Lung (tissue), 12 donors: ENCODE measurements around the gene SDHAF1. TPM values are rescaled to one million over a fixed set of nuclear protein-coding genes. Genes with fewer than 3 reads are reported as not detected.

Experiments
- ATAC-seq: fragments of 200-7000 bp; cut with Tn5 transposase; one replicate; pipeline ENCODE4 v1.9.1; 2020; ENCODE audit warnings: moderate number of reproducible peaks; ENCODE audit not compliant: insufficient read depth, low FRiP score
- DNase-seq, 3 donors: peaks; one replicate each; pipeline ENCODE4 v3.0.0-alpha.2; 2013 to 2017
- H3K27ac ChIP-seq, 2 donors: one replicate each; pipeline ENCODE4 v1.5.1; 2013; ENCODE audit warnings: mild to moderate bottlenecking in 2 of 2, moderate library complexity in 2 of 2, control low read depth in 1 of 2, inconsistent platforms in 1 of 2, low read depth in 1 of 2, low read length in 1 of 2
- H3K27me3 ChIP-seq, 3 donors: one replicate each; pipeline ENCODE4 v1.5.1; 2013; ENCODE audit warnings: low read length in 2 of 3; ENCODE audit not compliant: control insufficient read depth in 3 of 3, insufficient read depth in 3 of 3
- H3K36me3 ChIP-seq, 4 donors: one replicate each; pipeline ENCODE4 v1.5.1; 2013; ENCODE audit warnings: low read length in 4 of 4, mild to moderate bottlenecking in 1 of 4, moderate library complexity in 1 of 4; ENCODE audit not compliant: control insufficient read depth in 4 of 4, insufficient read depth in 4 of 4
- H3K4me1 ChIP-seq, 5 donors: one replicate each; pipeline ENCODE4 v1.5.1; 2013; ENCODE audit warnings: low read length in 5 of 5, mild to moderate bottlenecking in 2 of 5, moderate library complexity in 1 of 5; ENCODE audit not compliant: control insufficient read depth in 5 of 5, insufficient read depth in 5 of 5
- H3K4me3 ChIP-seq: one replicate; pipeline ENCODE4 v1.5.1; 2013; ENCODE audit warnings: mild to moderate bottlenecking, control low read depth, moderate library complexity
- H3K9ac ChIP-seq, 2 donors: one replicate each; pipeline ENCODE4 v1.5.1; 2013; ENCODE audit warnings: low read length in 2 of 2, control low read depth in 1 of 2; ENCODE audit not compliant: insufficient read depth in 1 of 2
- H3K9me3 ChIP-seq, 4 donors: one replicate each; pipeline ENCODE4 v1.5.1; 2013; ENCODE audit warnings: low read length in 3 of 4, mild to moderate bottlenecking in 1 of 4, moderate library complexity in 1 of 4; ENCODE audit not compliant: control insufficient read depth in 4 of 4, insufficient read depth in 3 of 4
- CTCF ChIP-seq: IDR thresholded peaks from 2 replicates; pipeline ENCODE4 v1.5.1; 2012; ENCODE audit warnings: mild to moderate bottlenecking; ENCODE audit errors: control extremely low read depth, extremely low read depth
- WGBS, 2 donors: extraction: QIAGEN DNeasy Blood & Tissue Kit; methylation state at CpG; one replicate each; pipeline ENCODE4 v1.1.7; 2013; 5-methylcytosine and 5-hydroxymethylcytosine counted together
- polyA plus RNA-seq, 2 donors: library from polyadenylated mRNA; stranded (reverse); fragments of 200-250 nt; gene quantifications; one replicate each; pipeline ENCODE4 v1.2.1, GENCODE V29; 2013
- total RNA-seq, 2 donors: library from RNA; depleted of rRNA in 1 of 2; stranded (reverse); fragments of >200 nt in 1 of 2; gene quantifications; one replicate each; pipeline ENCODE4 v1.2.1, GENCODE V29; 2014 to 2021
- donor health status: control.
- donor health status: control.
- donor health status: Bipolar disorder and iron deficiency.
- donor health status: healthy.
- donor health status: DM: yes; HTN: yes; CAD: no.

Gene SDHAF1
- total and polyA plus RNA-seq, 4 donors = 11.4 to 25.8 (median 19.1) TPM

- ATAC-seq = no peak
- Histone ChIP-seq H3K4me3 (no peak overlapping the region), H3K9me3 (no peaks in the 10 kb centered on the region), H3K9ac (no peak overlapping the region), H3K27me3 (no peaks in the 10 kb centered on the region), H3K27ac (no peak overlapping the region), H3K36me3 (no peaks in the 10 kb centered on the region), H3K4me1 (peaks cover 0 to 14% (median 3%) of the 10 kb centered on the region in 5 donors)
- no peak for DNase-seq
- no peak for TF ChIP-seq CTCF
- 95 to 97% methylated on average over 11 of the region's 11 CpGs for WGBS, 2 donors
Measured at GRCh38 chr19:36010402-36010801, 15.4 kb downstream of the SDHAF1 start.

GRCh38 chr19:36013280-36014011 lies 18.5 kb downstream of the SDHAF1 start:
- no peak for DNase-seq
- Histone ChIP-seq H3K27ac (peak overlapping the region; percentile 79 to 80), H3K27me3 (no peaks in the 10 kb centered on the region), H3K9ac (peak overlapping the region; percentile 59 to 87), H3K36me3 (peaks cover 0 to 4% (median 1%) of the 10 kb centered on the region in 4 donors), H3K4me1 (peaks cover 0 to 14% (median 3%) of the 10 kb centered on the region in 5 donors), H3K4me3 (peak overlapping the region; percentile 60), H3K9me3 (no peaks in the 10 kb centered on the region)
- 32 to 33% methylated on average over 15 of the region's 15 CpGs for WGBS, 2 donors
- no peak for TF ChIP-seq CTCF
- ATAC-seq = no peak

GRCh38 chr19:36014012-36014924 lies 19.3 kb downstream of the SDHAF1 start, which contains the start of gene ALKBH6:
Gene ALKBH6 (minus strand): TSS chr19:36014213. CDS start chr19:36013397, 816 bp downstream.
- Histone ChIP-seq H3K36me3 (peaks cover 0 to 4% (median 1%) of the 10 kb centered on the region in 4 donors), H3K9me3 (no peaks in the 10 kb centered on the region), H3K9ac (peak within 1 kb of the TSS; percentile 59 to 87), H3K27ac (peak within 1 kb of the TSS; percentile 79 to 80), H3K4me1 (peaks cover 0 to 14% (median 3%) of the 10 kb centered on the region in 5 donors), H3K4me3 (peak within 1 kb of the TSS; percentile 60), H3K27me3 (no peaks in the 10 kb centered on the region)
- ATAC-seq (peak; percentile 96), DNase-seq (peak; percentile 99 to 100 (median 99))
- WGBS, 2 donors = 2% methylated on average over 42 of the region's 42 CpGs
- no peak for TF ChIP-seq CTCF
